A673 (cell line): ENCODE measurements around the gene TUBG2. TPM values are rescaled to one million over a fixed set of nuclear protein-coding genes. Genes with fewer than 3 reads are reported as not detected.

Experiments
- BruUV-seq: library from RNA; stranded (reverse); fragments of 400-500 nt; replicated peaks from 2 replicates; lab custom pipeline; 2021; lab: Mats Ljungman, UMichigan
- CTCF ChIA-PET: fragments of 300-600 bp; sonication (Branson Sonifier 250); formaldehyde crosslinking; loops from one replicate; lab custom pipeline; 2022; ENCODE audit warnings: antibody characterized with exemption; lab: Charles Lee
- POLR2A ChIA-PET: fragments of 300-600 bp; sonication (Branson Sonifier 250); formaldehyde crosslinking; loops from one replicate; lab custom pipeline; 2022; ENCODE audit warnings: antibody characterized with exemption; ENCODE audit not compliant: low non-redundant PET; lab: Charles Lee
- DNase-seq: peaks from one replicate; pipeline ENCODE4 v3.0.0-alpha.2; 2015; ENCODE audit warnings: low spot score
- H3K27ac ChIP-seq: fragments of 200-600 bp; sonication (generic); 2 replicates; pipeline ENCODE4 v1.5.1; 2016; ENCODE audit warnings: mixed run types, low read depth, mild to moderate bottlenecking, mixed read lengths, antibody characterized with exemption, low read length; ENCODE audit not compliant: poor library complexity, severe bottlenecking
- H3K27me3 ChIP-seq: fragments of 200-600 bp; sonication (generic); replicated peaks from 2 replicates; pipeline ENCODE4 v1.6.1; 2017; ENCODE audit warnings: mixed run types, low read depth, mild to moderate bottlenecking, mixed read lengths, antibody characterized with exemption, low read length; ENCODE audit not compliant: insufficient read depth, poor library complexity
- H3K36me3 ChIP-seq: fragments of 200-600 bp; sonication (generic); 2 replicates; pipeline ENCODE4 v1.6.1; 2016; ENCODE audit warnings: mixed run types, mild to moderate bottlenecking, mixed read lengths, antibody characterized with exemption, low read length; ENCODE audit not compliant: insufficient read depth, poor library complexity, severe bottlenecking
- H3K4me1 ChIP-seq: fragments of 200-600 bp; sonication (generic); 2 replicates; pipeline ENCODE4 v1.6.1; 2017; ENCODE audit warnings: mixed run types, mild to moderate bottlenecking, mixed read lengths, antibody characterized with exemption, low read length; ENCODE audit not compliant: insufficient read depth, poor library complexity, severe bottlenecking
- H3K4me3 ChIP-seq: fragments of 200-600 bp; sonication (generic); 2 replicates; pipeline ENCODE4 v1.5.1; 2016; ENCODE audit warnings: low read depth, mixed run types, mild to moderate bottlenecking, mixed read lengths, low read length; ENCODE audit not compliant: poor library complexity, severe bottlenecking
- H3K9me3 ChIP-seq: fragments of 200-600 bp; sonication (generic); 2 replicates; pipeline ENCODE4 v1.6.1; 2016; ENCODE audit warnings: mixed run types, low read depth, mild to moderate bottlenecking, mixed read lengths, antibody characterized with exemption, low read length; ENCODE audit not compliant: poor library complexity, severe bottlenecking
- CTCF ChIP-seq: fragments of 300-800, 200-600 bp; sonication (generic); conservative IDR thresholded peaks from 2 replicates; pipeline ENCODE4 v1.5.1; 2017; ENCODE audit warnings: low read depth, mild to moderate bottlenecking, antibody characterized with exemption, low read length, moderate library complexity, mixed read lengths
- EZH2 ChIP-seq: fragments of 200-600 bp; sonication (generic); IDR thresholded peaks from 2 replicates; pipeline ENCODE4 v1.6.1; 2017; ENCODE audit warnings: borderline replicate concordance, low read depth, mild to moderate bottlenecking, mixed read lengths, antibody characterized with exemption, low read length; ENCODE audit not compliant: poor library complexity, severe bottlenecking
- intact Hi-C: fragments of 100-400 bp; cut with micrococcal nuclease; formaldehyde crosslinking; loops from one replicate; pipeline ENCODE4 v1.10.0; 2022; ENCODE audit not compliant: unreplicated experiment
- total RNA-seq: library from RNA; stranded (reverse); gene quantifications from 2 replicates; pipeline ENCODE4 v1.2.3, GENCODE V29; 2021

Gene TUBG2
- total RNA-seq, 1 experiment from 2014 or later, result 14.6 TPM

GRCh38 chr17:42697108-42697811 lies 38.2 kb downstream of the TUBG2 start:
- intact Hi-C loops, result no loop called here
- no peaks in the 10 kb centered on the region for H3K27me3 ChIP-seq
- no peaks in the 10 kb centered on the region for H3K4me1 ChIP-seq
- H3K9me3 ChIP-seq, result no peaks in the 10 kb centered on the region
- ChIA-PET CTCF (interaction anchor here (0.6 kb wide), 1 partner anchor 18 kb away, joined by 7 read pairs; no protein-coding TSS in a partner anchor), POLR2A (no interaction called here)
- no TSS peak for BruUV-seq
- TF ChIP-seq CTCF (no peak), EZH2 (no peak)
- no peak overlapping the region for H3K27ac ChIP-seq
- no peaks in the 10 kb centered on the region for H3K36me3 ChIP-seq
- no peak overlapping the region for H3K4me3 ChIP-seq
- no peak for DNase-seq

GRCh38 chr17:42698736-42699414 lies 39.8 kb downstream of the TUBG2 start:
- Histone ChIP-seq H3K4me3 (no peak overlapping the region), H3K27me3 (no peaks in the 10 kb centered on the region), H3K27ac (no peak overlapping the region), H3K9me3 (no peaks in the 10 kb centered on the region), H3K4me1 (no peaks in the 10 kb centered on the region), H3K36me3 (no peaks in the 10 kb centered on the region)
- intact Hi-C loops, result no loop called here
- TF ChIP-seq CTCF, result no peak
- no peak for TF ChIP-seq EZH2
- ChIA-PET CTCF (no interaction called here), POLR2A (no interaction called here)
- no TSS peak for BruUV-seq
- DNase-seq, result no peak

DNA sequence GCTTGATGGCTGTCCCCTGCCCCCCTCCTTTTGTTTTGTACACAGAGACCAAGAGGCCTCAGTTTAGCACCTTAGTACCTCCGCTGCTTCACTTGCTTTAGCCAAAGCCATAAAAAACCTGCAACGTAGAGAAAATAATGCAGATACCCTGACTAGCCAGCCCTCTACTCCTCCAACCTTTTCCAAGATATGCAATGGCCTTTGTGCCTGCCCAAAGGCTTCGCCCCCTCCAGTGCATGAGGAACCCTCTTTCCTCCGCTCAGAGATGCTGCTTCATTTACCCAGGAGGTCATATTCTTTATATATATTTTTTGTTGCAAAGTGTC lies 40.3 kb downstream of the TUBG2 start:
- no peak overlapping the region for H3K4me3 ChIP-seq
- no peaks in the 10 kb centered on the region for H3K4me1 ChIP-seq
- CTCF ChIA-PET, result no interaction called here
- intact Hi-C loops, result no loop called here
- H3K27ac ChIP-seq, result no peak overlapping the region
- POLR2A ChIA-PET, result no interaction called here
- no peaks in the 10 kb centered on the region for H3K36me3 ChIP-seq
- no peaks in the 10 kb centered on the region for H3K9me3 ChIP-seq
- BruUV-seq, result no TSS peak
- no peak for DNase-seq
- H3K27me3 ChIP-seq, result no peaks in the 10 kb centered on the region
- TF ChIP-seq CTCF (no peak), EZH2 (no peak)
